Upper lobe of left lung (tissue), 6 donors: Measurements from ENCODE around the gene KCNG2. TPM values are rescaled to one million over a fixed set of nuclear protein-coding genes. Genes with fewer than 3 reads are reported as not detected.

Source experiments
- ATAC-seq, 2 donors: fragments of 200-7000 bp; cut with Tn5 transposase; one replicate each; pipeline ENCODE4 v1.9.1; 2022; ENCODE audit warnings: mild to moderate bottlenecking in 2 of 2, moderate library complexity in 2 of 2; ENCODE audit not compliant: low FRiP score in 2 of 2
- DNase-seq, 2 donors: peaks; one replicate each; pipeline ENCODE4 v3.0.0-alpha.2; 2019 to 2020
- H3K27ac ChIP-seq, 4 donors: fragments of 200-600 bp; sonication (generic); one replicate each; pipeline ENCODE4 v1.5.1; 2016 to 2019
- H3K27me3 ChIP-seq, 4 donors: fragments of 200-600 bp; sonication (generic); one replicate each; pipeline ENCODE4 v1.5.1; 2017 to 2019
- H3K36me3 ChIP-seq, 4 donors: fragments of 200-600 bp; sonication (generic); one replicate each; pipeline ENCODE4 v1.5.1; 2016 to 2019
- H3K4me1 ChIP-seq, 4 donors: fragments of 200-600 bp; sonication (generic); one replicate each; pipeline ENCODE4 v1.5.1; 2018 to 2019
- H3K4me3 ChIP-seq, 4 donors: fragments of 200-600 bp; sonication (generic); one replicate each; pipeline ENCODE4 v1.5.1; 2017 to 2019; ENCODE audit warnings: mild to moderate bottlenecking in 2 of 4, moderate library complexity in 1 of 4
- H3K9me3 ChIP-seq, 4 donors: fragments of 200-600 bp; sonication (generic); one replicate each; pipeline ENCODE4 v1.5.1; 2018 to 2019
- EP300 ChIP-seq, 4 donors: sonication (generic); formaldehyde crosslinking; IDR thresholded peaks; one replicate each; pipeline ENCODE4 v1.5.1; 2017; ENCODE audit warnings: antibody characterized with exemption in 4 of 4, control low read depth in 2 of 4
- POLR2A ChIP-seq, 4 donors: fragments of 450-650 bp; IDR thresholded peaks; one replicate each; pipeline ENCODE4 v1.5.1; 2016 to 2017; ENCODE audit warnings: antibody characterized with exemption in 4 of 4, mild to moderate bottlenecking in 2 of 4
- POLR2AphosphoS5 ChIP-seq, 2 donors: sonication (generic); formaldehyde crosslinking; IDR thresholded peaks; one replicate each; pipeline ENCODE4 v1.5.1; 2017; ENCODE audit warnings: antibody characterized with exemption in 2 of 2
- WGBS, 2 donors: methylation state at CpG; one replicate each; pipeline ENCODE4 v1.1.5; 2017 to 2018; 5-methylcytosine and 5-hydroxymethylcytosine counted together
- total RNA-seq, 6 donors: library from RNA; depleted of rRNA in 4 of 6; stranded (reverse); fragments of >200 nt in 4 of 6; gene quantifications; one replicate each; pipeline versions ENCODE4 v1.1.0 to v1.2.1, GENCODE V29; 2016 to 2021
- TF ChIP-seq, protein P1 (sequence below), 6 experiments: fragments of 450-650 bp in 4 of 6; fragments of 200-600 bp in 2 of 6; sonication (generic) in 2 of 6; IDR thresholded peaks; one replicate each; pipeline ENCODE4 v1.5.1; 2016 to 2019; ENCODE audit warnings: antibody characterized with exemption in 6 of 6
- donor health status: DM: no; HTN: no; CAD: no; lungs with moderate emphysema.
- donor health status: DM: no; HTN: yes; CAD: no; lungs with severe emphysema.

Gene KCNG2
- total RNA-seq, 6 donors from 2014 or later: 0.49 to 1.1 (median 0.73) TPM; not detected in 2

DNA sequence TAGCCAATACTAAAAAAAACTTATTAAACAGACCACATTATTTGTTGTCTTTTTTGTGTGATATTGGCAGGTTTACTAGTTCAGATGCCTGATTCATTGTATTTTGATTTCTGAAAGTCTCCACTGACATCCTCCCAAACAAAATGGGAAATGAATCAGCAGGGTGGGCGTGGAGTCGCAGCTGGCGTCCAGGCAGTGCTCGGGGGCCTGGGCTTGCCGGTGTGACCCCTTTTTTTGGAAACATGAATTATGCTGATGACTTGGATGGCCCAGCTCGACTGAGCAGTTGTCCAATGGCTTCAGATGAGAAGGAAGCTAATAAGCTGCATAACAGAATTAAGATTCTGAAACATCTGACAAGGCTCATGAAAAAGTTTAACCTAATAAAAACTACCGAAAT, 1.7 kb upstream of the KCNG2 start:
- no peaks in the 10 kb centered on the region for H3K36me3 ChIP-seq
- no peak for TF ChIP-seq POLR2A (IDR thresholded peaks at IDR 0.05)
- no peak for TF ChIP-seq POLR2AphosphoS5 (IDR thresholded peaks at IDR 0.05)
- TF ChIP-seq, protein P1, sequence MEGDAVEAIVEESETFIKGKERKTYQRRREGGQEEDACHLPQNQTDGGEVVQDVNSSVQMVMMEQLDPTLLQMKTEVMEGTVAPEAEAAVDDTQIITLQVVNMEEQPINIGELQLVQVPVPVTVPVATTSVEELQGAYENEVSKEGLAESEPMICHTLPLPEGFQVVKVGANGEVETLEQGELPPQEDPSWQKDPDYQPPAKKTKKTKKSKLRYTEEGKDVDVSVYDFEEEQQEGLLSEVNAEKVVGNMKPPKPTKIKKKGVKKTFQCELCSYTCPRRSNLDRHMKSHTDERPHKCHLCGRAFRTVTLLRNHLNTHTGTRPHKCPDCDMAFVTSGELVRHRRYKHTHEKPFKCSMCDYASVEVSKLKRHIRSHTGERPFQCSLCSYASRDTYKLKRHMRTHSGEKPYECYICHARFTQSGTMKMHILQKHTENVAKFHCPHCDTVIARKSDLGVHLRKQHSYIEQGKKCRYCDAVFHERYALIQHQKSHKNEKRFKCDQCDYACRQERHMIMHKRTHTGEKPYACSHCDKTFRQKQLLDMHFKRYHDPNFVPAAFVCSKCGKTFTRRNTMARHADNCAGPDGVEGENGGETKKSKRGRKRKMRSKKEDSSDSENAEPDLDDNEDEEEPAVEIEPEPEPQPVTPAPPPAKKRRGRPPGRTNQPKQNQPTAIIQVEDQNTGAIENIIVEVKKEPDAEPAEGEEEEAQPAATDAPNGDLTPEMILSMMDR (IDR thresholded peaks at IDR 0.05): no peak
- no peak for TF ChIP-seq EP300 (IDR thresholded peaks at IDR 0.05)
- H3K27ac ChIP-seq: no peak overlapping the region
- ATAC-seq (no peak), DNase-seq (peak in 1 of 2 donors; percentile 28)
- peaks cover 25 to 42% (median 33%) of the 10 kb centered on the region in 4 donors for H3K4me1 ChIP-seq
- no peaks in the 10 kb centered on the region for H3K9me3 ChIP-seq
- WGBS, 2 donors: 23 to 44% methylated on average over 7 of the region's 7 CpGs
- H3K27me3 ChIP-seq: peaks cover 0 to 31% (median 11%) of the 10 kb centered on the region in 4 donors
- no peak overlapping the region for H3K4me3 ChIP-seq

DNA sequence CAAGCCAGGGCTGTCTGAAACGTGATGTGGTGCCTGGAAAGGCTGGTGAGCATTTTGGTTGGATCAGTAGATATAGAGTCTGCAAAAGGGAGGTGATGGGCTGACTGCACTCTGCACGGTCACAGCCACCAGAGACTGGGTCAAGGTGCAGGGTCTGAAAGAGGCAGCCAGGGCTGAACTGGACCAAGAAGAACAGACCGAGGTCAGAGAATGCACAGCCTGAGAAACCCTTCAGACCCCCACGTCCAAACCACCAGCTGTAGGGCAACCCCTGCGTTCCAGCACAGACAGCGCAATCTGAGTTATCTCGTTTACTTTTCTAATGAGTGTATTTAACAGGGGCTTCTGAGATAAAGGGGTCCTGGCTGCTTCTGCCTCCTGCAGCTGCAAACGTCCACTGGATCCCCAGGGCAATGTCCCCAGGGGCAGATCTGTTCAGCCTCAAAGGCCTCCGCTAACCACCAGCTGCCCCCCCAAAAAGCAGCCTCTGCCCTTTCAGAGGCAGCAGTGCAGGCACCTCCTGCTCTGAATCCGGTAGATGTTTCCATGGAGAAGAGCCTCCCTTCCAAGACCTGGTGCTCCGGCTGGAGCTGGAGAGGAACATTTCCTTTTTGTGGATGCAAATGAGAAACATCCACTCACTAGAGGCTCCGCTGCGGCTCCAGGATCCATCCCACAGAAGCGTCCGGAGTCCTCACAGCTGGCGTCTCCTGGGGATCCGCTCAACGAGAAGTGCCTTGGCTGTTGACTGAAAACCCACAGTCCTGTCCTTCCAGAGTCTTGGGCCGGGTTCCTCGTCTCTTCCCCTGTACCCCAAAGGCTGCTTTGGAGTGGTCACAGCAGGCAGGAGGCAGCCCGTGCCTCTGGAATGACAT, 970 bp upstream of the KCNG2 start:
- Histone ChIP-seq H3K27me3 (peaks cover 0 to 31% (median 11%) of the 10 kb centered on the region in 4 donors), H3K4me3 (no peak overlapping the region), H3K4me1 (peaks cover 20 to 35% (median 28%) of the 10 kb centered on the region in 4 donors), H3K27ac (no peak overlapping the region), H3K9me3 (no peaks in the 10 kb centered on the region), H3K36me3 (no peaks in the 10 kb centered on the region)
- no peak for TF ChIP-seq POLR2A (IDR thresholded peaks at IDR 0.05)
- no peak for TF ChIP-seq EP300 (IDR thresholded peaks at IDR 0.05)
- TF ChIP-seq POLR2AphosphoS5 (IDR thresholded peaks at IDR 0.05): no peak
- TF ChIP-seq, protein P1 (IDR thresholded peaks at IDR 0.05): no peak
- ATAC-seq (no peak), DNase-seq (no peak)
- 23 to 45% methylated on average over 9 to 21 of the region's 21 CpGs for WGBS, 2 donors

DNA sequence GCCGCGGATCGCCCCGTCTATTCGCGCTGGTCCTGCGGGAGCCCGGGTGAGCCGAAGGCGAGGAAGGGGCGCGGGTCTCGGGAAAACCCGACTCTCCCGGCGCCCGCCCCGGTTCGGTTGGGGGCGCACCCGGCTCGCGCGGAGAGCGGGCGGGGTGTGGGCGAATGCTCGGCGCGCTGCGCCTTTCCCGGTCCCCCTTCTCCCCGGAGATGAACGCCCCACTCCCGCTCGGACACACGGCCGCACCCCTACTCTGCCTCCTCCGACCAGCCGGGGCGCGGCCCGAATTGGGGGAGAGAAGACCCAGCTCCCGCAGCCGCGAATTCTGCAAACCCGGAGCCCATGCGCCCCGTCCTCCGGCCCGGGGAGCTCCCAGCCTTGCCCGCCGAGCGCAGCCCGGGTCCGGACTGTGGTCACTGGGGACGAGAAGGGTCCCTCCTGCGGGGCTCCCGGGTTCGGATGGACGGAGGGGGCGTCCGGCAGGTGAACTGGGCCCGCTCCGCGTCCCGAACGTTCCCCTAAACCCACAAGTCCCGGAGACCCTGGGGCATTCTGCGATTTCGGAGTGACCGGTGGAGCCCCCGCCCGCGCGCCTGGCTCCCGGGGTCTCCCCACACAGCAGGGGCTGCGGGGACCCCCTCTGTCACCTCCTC, 734 bp downstream of the KCNG2 start:
- Histone ChIP-seq H3K27me3 (peaks cover 0 to 31% (median 11%) of the 10 kb centered on the region in 4 donors), H3K9me3 (no peaks in the 10 kb centered on the region), H3K36me3 (no peaks in the 10 kb centered on the region), H3K27ac (no peak overlapping the region), H3K4me1 (peaks cover 18 to 26% (median 23%) of the 10 kb centered on the region in 4 donors), H3K4me3 (peak overlapping the region in 3 of 4 donors; percentile 35 to 51 (median 42))
- WGBS, 2 donors: 0 to 1% methylated on average over 2 to 39 of the region's 78 CpGs
- TF ChIP-seq POLR2A (IDR thresholded peaks at IDR 0.05) (no peak), POLR2AphosphoS5 (IDR thresholded peaks at IDR 0.05) (no peak), EP300 (IDR thresholded peaks at IDR 0.05) (no peak)
- TF ChIP-seq, protein P1 (IDR thresholded peaks at IDR 0.05): no peak
- DNase-seq (peak in 1 of 2 donors; percentile 86), ATAC-seq (peak in 1 of 2 donors; percentile 13)

DNA sequence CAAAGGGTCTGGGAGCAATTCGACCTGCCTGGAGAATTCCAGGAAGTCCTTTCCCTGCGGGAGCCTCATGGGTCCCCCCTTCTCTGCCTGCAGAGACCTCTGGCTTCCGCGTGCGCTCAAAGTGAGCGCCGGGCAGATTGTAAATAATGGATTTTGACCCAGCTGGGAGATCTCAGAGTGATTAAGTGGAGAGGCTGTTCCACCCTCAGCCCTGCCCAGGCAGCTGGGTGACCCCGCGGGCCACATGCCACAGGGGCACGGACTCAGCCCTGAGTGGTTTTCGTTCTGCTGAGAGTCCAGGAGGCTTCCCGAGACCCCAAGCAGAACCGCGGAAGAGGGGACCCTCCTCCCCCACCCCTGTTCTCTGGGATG, 1.2 kb downstream of the KCNG2 start:
- DNase-seq (no peak), ATAC-seq (no peak)
- TF ChIP-seq EP300 (IDR thresholded peaks at IDR 0.05): no peak
- TF ChIP-seq POLR2A (IDR thresholded peaks at IDR 0.05): no peak
- no peak for TF ChIP-seq POLR2AphosphoS5 (IDR thresholded peaks at IDR 0.05)
- TF ChIP-seq, protein P1 (IDR thresholded peaks at IDR 0.05): no peak
- Histone ChIP-seq H3K4me1 (peaks cover 18 to 26% (median 23%) of the 10 kb centered on the region in 4 donors), H3K36me3 (no peaks in the 10 kb centered on the region), H3K27me3 (peaks cover 0 to 31% (median 11%) of the 10 kb centered on the region in 4 donors), H3K27ac (no peak overlapping the region), H3K9me3 (no peaks in the 10 kb centered on the region), H3K4me3 (peak overlapping the region in 3 of 4 donors; percentile 35 to 51 (median 42))
- 2% methylated on average over 14 of the region's 14 CpGs; no CpG with 5 or more reads in 1 of the 2 donors for WGBS, 2 donors
